ENCODE results near the gene SPATA31E1.
"Not testable (repeated sequence)": the region's sequence is repeated elsewhere in the genome, so short reads cannot be mapped to it uniquely, and the experiment has no call there.

SPATA31E1 gene

DNA sequence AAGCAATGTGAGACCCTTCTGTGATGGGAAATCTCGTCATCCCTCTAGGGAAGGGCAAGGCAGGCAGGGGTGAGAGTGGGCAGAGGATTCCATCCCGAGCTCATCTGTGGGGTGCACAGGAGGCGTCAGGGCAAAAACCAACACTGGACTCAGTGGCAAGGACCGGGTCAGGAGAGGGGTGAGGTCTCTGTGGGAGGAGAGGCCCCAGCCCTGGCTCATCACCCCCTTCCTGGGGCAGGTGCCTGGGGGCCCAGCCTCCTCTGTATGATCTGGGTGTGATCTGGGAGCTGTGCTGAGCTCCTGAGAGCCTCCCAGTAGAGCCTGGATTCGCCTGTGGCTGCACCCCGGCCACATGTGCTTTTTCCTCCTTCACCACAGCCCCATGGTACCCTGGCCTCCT is 597 bp downstream of the SPATA31E1 start:
- H3K4me3 ChIP-seq (ENCODE audit: low read length) = no peak overlapping the region
- no peak for DNase-seq (ENCODE audit: low read depth, low spot score)

GRCh38 chr9:87883990-87884389 is 1.3 kb downstream of the SPATA31E1 start:
- H3K4me3 ChIP-seq (ENCODE audit: low read length) = no peak overlapping the region
- no peak for DNase-seq (ENCODE audit: low read depth, low spot score)

DNA sequence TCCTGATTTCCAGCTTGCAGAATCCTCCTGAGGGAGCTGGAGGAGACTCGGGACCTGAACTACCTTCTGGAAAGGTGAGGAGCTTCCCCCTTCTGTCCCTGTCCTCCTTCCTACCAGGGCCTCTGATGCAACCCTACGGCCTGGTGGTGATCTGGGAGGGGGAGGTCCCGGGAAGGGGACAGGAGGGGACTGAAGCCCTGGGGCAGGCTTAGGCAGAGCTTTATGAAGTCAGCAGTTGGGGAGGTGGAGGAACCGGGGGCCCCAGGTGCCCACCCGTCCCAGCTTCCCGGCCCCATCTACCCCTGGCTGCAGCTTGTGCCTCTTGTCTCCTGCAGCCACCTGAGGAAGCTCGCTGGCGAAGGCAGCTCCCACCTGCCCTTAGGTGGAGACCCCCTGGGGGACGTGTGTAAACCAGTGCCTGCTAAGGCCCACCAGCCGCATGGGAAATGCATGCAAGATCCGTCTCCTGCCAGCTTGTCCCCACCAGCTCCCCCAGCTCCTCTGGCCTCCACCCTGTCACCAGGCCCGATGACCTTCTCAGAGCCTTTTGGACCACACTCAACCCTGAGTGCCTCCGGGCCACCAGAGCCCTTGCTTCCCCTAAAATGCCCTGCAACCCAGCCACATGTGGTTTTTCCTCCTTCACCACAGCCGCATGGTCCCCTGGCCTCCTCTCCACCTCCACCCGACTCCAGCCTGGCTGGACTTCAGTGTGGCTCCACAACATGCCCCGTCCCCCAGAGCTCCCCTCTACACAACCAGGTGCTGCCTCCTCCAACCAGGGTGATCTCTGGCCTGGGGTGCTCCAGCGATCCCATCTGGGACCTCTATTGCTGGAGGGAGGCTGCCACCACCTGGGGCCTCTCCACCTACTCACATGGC is 2.1 kb downstream of the SPATA31E1 start:
- no peak overlapping the region for H3K4me3 ChIP-seq (ENCODE audit: low read length)
- DNase-seq (ENCODE audit: low read depth, low spot score) = no peak

DNA sequence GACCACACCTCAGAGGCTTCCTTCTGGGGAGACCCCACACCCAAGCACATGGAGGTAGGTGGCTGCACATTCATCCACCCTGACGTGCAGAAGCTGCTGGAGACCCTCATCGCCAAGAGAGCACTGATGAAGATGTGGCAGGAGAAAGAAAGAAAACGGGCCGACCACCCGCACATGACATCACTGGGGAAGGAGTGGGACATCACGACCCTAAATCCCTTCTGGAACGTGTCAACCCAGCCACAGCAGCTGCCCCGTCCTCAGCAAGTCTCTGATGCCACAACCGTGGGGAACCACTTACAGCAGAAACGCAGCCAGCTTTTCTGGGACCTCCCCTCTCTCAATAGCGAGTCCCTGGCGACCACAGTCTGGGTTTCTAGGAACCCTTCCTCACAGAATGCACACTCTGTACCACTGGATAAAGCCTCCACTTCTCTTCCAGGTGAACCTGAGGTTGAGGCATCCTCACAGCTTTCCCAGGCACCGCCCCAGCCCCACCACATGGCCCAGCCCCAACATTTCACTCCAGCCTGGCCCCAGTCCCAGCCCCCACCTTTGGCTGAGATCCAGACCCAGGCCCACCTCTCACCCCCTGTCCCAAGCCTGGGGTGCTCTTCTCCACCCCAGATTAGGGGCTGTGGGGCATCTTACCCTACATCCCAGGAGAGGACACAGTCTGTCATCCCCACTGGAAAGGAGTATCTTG is 3.0 kb downstream of the SPATA31E1 start:
- H3K4me3 ChIP-seq (ENCODE audit: low read length) = no peak overlapping the region
- no peak for DNase-seq (ENCODE audit: low read depth, low spot score)

GRCh38 chr9:87886210-87886932 is 3.7 kb downstream of the SPATA31E1 start:
- no peak overlapping the region for H3K4me3 ChIP-seq (ENCODE audit: low read length)
- no peak for DNase-seq (ENCODE audit: low read depth, low spot score)

GRCh38 chr9:87886933-87887505 is 4.3 kb downstream of the SPATA31E1 start:
- H3K4me3 ChIP-seq (ENCODE audit: low read length) = no peak overlapping the region
- DNase-seq (ENCODE audit: low read depth, low spot score) = no peak

DNA sequence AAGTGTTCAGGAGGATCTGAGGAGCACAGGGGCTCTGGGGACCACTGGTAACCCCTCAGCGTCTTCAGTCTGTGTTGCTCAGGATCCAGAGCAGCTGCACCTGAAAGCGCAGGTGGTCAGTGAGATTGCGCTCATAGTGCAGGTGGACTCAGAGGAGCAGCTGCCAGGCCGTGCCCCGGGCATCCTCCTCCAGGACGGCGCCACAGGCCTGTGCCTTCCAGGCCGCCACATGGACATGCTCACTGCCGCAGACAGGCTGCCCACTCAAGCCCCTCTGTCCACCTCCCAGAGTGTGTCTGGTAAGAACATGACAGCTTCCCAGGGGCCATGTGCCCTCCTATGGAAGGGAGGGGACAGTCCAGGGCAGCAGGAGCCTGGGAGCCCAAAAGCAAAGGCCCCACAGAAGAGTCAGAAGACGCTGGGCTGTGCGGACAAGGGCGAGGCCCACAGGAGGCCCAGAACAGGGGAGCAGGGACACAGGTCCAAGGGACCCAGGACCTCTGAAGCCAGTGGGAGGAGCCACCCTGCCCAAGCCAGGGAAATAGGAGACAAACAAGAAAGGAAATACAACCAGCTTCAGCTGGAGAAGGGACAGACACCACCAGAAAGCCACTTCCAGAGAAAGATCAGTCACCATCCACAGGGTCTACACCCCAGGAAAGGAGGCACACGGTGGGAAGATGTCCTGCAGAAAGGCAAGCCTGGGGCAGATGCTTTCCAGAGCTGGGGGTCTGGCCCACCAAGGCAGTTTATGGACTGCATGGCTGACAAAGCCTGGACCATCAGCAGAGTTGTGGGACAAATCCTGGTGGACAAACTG is 5.2 kb downstream of the SPATA31E1 start:
- no peak overlapping the region for H3K4me3 ChIP-seq (ENCODE audit: low read length)

GRCh38 chr9:87888501-87888900 is 5.8 kb downstream of the SPATA31E1 start:
- DNase-seq (ENCODE audit: low read depth, low spot score) = no peak

More for the DNA sequence above, 5.2 kb downstream of the SPATA31E1 start:
- DNase-seq (ENCODE audit: low read depth, low spot score) = no peak

GRCh38 chr9:87889065-87889881 is 6.6 kb downstream of the SPATA31E1 start:
- no peak overlapping the region for H3K4me3 ChIP-seq (ENCODE audit: low read length)
- DNase-seq (ENCODE audit: low read depth, low spot score) = no peak

More at GRCh38 chr9:87888501-87888900, 5.8 kb downstream of the SPATA31E1 start:
- no peak overlapping the region for H3K4me3 ChIP-seq (ENCODE audit: low read length)

- no peak for DNase-seq (ENCODE audit: low read depth, low spot score)
These were observed 7.2 kb downstream of the SPATA31E1 start for GRCh38 chr9:87889882-87890252.

GRCh38 chr9:87890837-87891236 is 8.2 kb downstream of the SPATA31E1 start:
- H3K4me3 ChIP-seq (ENCODE audit: low read length) = no peak overlapping the region
- DNase-seq (ENCODE audit: low read depth, low spot score) = no peak

More at GRCh38 chr9:87889882-87890252, 7.2 kb downstream of the SPATA31E1 start:
- no peak overlapping the region for H3K4me3 ChIP-seq (ENCODE audit: low read length)

DNA sequence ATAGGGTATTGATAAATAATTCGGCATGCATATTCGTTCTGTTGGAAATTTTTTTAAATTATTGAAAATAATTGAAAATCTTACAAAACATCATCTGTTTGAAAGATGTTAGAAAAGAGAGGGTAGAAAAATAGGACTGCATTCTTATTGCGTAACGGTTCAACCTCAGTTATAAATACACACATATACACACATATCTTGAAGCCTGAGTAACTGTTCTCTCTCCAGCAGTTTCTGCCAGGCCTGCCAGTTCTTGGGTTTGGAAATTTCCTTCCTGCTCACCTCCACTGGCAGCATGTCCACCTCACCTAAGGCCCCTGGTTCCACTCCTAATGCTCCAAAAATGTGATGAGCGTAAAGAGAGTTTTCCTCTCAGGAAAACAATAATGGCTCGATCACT is 9.1 kb downstream of the SPATA31E1 start:
- no peak for DNase-seq (ENCODE audit: low read depth, low spot score)
- H3K4me3 ChIP-seq (ENCODE audit: low read length) = no peak overlapping the region

- H3K4me3 ChIP-seq (ENCODE audit: low read length) = no peak overlapping the region
- DNase-seq (ENCODE audit: low read depth, low spot score) = no peak
These were observed 10.3 kb downstream of the SPATA31E1 start for GRCh38 chr9:87892956-87893355.

- H3K4me3 ChIP-seq (ENCODE audit: low read length) = no peak overlapping the region
- DNase-seq (ENCODE audit: low read depth, low spot score) = no peak
These were observed 12.4 kb downstream of the SPATA31E1 start for GRCh38 chr9:87894998-87895625.

- no peak overlapping the region for H3K4me3 ChIP-seq (ENCODE audit: low read length)
- DNase-seq (ENCODE audit: low read depth, low spot score) = no peak
These were observed 14.2 kb downstream of the SPATA31E1 start for GRCh38 chr9:87896891-87897290.

- DNase-seq (ENCODE audit: low read depth, low spot score) = no peak
- no peak overlapping the region for H3K4me3 ChIP-seq (ENCODE audit: low read length)
These were observed 15.5 kb downstream of the SPATA31E1 start for GRCh38 chr9:87898151-87898550.

- DNase-seq (ENCODE audit: low read depth, low spot score); H3K4me3 ChIP-seq (ENCODE audit: low read length): not testable (repeated sequence)
These were observed 19.7 kb downstream of the SPATA31E1 start for GRCh38 chr9:87902371-87902770.

Data from Jurkat, Clone E6-1 (cell line).